ENCODE results near the gene RAPGEF5.

Gene RAPGEF5

DNA sequence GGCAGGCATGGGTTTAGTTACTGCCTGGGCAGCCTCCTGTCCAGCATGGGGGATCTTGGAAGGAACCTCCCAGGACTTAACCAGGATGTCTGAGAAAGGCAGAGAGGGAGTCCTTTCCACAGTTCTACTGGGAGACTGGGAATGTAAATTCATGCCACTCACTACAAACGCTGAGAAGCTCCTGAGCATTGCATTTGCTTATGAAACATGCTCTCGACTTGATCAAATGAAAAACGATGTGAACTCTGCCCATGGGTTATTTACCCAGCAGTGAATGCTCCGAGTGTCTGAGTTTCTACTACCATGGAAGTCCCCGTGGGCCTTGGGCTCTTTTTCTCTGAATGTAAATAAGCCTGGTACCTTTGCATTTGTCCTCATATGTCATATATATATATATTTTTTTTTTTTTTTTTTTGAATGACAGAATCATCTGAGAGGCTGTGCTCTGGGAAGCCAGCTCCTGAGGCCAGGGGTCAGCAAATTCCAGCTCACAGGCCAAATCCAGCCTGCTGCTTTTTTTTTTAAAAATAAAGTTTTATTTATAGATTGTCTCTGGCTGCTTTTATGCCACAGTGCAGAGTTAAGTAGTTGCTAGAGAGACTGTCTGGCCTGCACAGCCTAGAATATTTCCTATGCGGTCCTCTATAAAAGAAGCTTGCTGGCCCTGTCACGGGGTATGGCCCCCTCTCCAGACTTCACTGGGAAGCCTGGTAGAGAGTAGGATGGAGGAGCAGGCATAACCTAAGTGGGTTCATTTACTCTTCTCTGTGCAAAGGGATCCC is 21.4 kb upstream of the RAPGEF5 start:
- DNase-seq, result no peak

DNA sequence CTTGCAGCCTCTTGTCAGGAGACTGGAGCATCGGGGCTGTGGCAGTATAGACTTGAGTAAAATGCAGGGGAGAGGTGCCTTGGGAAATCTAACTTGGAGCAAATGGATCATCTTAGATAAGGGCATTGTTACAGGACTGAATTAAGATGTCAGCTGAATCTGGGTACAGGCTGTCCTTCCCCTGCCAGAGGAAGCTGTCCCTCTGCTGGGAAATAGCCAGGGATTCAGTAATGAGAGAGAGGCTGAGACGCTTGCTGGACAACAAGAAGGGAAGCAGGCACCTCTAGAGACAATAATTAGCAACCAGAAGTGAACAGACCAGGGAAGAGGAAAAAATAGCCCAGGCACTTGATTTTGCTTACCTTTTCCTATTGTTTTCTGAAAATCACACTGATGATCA is 20.7 kb upstream of the RAPGEF5 start:
- DNase-seq, result no peak

DNA sequence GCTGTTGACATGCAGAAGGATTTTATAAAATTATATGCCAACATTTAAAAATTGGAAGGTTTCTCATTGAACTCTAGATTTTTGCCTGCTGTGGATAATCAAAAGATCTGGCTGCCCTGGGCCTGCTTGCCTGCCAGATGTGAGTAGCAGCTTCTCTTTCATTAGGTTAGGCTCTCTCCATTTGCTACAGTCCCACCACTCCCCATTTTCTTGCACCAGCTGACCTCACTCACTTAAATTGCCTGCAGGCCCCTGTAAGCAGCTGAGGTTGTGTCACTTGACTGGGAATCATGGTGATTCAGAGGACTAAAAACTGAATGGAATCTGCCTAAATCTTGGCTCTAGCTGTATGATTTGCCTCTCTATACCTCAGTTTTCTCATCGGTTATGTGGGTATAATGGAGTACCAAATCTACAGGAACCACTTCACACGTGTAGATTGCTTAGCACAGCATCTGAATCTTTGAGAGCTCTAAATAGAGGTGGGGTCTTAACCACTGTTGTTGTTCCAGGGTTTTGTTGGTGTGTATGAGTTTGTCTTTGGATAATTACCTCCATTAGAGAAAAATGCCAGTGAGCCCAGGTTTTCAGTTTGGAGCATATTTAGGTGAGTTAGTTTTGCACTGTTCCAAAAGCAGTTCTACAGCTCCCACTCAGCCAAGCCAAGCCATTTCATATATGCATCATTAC is 18.6 kb upstream of the RAPGEF5 start:
- no peak for DNase-seq

DNA sequence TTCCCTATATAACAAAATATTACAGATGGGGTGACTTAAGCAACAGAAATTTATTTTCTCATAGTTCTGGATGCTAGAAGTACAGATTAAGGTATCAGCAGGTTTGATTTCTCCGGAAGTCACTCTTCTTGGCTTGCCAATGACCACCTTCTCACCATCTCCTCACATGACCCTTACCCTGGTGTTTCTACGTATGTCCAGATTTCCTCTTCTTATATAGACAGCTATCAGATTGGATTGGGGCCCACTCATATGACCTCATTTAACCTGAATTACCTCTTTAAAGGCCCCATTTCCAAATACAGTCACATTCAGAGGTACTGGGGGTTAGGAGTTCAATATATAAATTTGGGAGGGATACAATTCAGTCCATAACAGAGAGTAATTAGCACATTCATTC is 17.0 kb upstream of the RAPGEF5 start:
- DNase-seq, result no peak

DNA sequence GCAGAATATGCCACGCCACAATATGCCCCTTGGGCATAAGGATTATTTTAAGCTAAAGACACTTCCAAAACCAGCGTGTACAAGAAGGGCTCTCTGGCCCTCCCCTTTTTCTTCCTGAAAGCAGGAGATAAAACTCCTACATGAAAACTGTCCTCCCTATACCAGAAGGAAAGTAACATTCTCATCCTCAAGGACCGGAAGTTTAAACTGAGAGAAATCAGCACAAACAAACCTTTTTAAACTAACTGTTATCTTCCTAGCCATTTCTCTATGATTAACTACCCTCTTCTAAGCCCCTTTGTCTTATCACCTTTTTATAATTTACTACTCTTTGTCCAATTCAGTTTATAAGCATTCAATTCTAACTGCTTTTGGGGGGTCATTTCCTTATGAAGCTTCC is 16.4 kb upstream of the RAPGEF5 start:
- DNase-seq, result no peak

DNA sequence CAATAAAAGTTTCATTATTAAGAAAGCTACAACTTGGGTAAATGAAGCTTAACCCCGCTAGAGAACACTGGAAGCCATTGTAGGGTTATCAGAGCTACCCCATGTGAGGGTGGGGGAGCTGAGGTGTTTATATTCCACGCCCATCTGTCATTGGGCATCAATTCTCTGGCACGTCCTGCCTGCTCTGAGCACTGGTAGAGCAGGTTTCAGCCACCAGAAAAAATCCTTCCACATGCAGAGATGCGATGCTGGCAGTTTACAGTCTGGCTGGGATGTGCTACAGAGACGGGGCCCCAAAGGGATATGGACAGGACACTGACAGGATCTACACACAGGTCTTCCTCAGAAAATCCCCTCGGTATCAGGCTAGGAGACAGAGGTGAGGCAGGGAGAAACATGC is 15.9 kb upstream of the RAPGEF5 start:
- peak; percentile 32 for DNase-seq

DNA sequence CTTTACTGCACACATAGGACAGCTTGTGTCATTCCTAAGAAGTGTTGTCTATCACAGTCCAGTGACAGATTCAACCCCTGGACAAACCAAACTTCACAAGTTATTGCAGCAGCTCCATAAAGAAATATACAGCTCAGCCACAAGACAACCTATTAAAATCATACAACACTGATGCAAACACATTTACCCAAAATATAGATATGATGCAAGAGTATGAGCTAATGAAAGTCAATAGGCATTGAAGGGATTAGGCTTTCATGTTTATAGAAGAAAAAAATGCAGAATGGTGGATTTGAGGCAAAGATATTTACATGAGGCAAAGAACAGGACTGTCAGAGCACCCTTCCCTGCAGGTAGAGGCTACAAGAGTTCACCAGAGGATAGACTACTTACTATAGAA is 14.9 kb upstream of the RAPGEF5 start:
- DNase-seq, result no peak

DNA sequence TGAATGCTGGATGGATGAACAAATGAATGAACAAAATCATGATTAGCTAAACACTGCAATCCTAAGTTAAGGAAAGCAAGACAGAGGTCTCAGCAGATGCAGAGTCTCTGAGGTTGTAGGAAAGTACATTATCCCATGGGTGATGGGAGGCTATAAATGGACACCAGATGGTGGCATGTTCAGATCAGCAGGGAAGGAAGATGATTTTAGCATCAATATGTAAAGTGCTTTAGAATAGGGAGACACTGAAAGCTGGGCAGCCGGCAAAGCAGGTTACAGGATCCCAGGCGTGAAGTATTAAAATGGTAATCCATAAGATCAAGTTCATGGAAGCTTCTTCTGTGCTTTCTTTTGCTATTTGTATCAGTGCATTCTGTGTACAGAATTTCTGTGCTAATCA is 7.9 kb upstream of the RAPGEF5 start:
- no peak for DNase-seq

DNA sequence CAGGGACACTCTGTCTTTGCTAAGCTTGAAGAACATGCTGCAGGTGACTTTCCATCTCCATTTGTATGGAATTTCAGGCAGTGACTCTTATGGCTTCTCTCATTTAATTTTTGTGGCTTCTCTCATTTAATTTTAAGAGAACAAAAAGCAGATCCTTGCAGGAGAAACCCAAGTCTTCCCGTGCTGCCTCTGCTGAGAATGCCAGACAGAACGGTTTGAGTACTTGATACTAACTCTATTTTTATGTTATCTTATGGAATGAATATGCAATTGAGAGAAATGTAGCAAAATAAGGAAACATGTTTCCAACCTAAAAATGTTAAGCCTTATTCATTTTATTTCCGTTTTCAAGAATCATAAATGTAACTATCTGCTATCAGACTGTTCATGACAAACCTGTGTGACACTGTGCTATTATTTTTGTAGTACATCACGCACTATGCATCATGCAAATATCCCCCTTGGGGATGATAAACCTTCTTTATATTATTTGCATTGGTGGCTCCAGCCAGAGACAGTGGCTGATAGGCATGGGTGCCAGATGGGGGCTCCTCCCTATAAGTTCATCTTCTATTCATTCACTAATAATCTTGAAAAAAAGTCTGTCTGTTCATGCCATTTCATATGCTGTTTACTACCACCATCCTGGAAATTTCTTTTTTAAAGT is 6.9 kb upstream of the RAPGEF5 start:
- peak; percentile 73 for DNase-seq

DNA sequence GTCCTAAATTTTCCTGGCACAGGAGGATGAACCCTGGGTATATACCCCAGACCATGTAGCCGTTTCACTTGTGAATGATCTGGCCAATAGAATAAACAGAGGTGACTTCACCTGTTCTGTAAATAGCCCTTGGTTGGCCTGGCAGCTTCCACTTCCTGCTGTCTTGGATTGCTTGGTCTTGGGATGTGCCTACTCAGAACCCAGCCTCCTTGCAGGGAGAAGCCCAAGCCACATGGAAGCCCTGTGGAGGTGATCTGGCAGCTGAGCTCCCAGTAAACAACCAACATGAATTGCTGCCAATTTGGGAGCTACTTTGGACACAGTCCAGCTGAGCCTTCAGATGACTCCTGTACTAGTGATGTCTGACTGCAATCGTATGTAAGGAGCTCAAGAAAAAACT is 4.8 kb upstream of the RAPGEF5 start:
- no peak for DNase-seq

DNA sequence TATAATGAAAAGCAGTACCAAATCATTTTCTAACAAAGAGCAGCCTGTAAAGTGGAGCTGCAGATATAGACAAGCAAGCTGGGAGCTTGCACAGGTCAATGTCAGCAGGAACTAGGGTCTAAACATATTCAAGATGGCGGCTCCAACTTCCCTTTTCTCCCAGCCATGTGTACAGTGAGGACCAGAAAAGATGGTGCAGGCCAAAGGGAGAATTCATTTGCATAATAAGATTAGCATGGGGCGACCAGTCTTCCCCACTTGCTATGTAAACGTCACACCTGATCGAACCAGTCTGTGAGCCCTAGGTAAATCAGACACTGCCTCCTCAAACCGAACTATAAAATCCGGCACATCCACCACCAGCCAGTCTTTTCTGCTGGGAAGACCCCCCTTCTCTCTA is 4.4 kb upstream of the RAPGEF5 start:
- DNase-seq, result no peak

DNA sequence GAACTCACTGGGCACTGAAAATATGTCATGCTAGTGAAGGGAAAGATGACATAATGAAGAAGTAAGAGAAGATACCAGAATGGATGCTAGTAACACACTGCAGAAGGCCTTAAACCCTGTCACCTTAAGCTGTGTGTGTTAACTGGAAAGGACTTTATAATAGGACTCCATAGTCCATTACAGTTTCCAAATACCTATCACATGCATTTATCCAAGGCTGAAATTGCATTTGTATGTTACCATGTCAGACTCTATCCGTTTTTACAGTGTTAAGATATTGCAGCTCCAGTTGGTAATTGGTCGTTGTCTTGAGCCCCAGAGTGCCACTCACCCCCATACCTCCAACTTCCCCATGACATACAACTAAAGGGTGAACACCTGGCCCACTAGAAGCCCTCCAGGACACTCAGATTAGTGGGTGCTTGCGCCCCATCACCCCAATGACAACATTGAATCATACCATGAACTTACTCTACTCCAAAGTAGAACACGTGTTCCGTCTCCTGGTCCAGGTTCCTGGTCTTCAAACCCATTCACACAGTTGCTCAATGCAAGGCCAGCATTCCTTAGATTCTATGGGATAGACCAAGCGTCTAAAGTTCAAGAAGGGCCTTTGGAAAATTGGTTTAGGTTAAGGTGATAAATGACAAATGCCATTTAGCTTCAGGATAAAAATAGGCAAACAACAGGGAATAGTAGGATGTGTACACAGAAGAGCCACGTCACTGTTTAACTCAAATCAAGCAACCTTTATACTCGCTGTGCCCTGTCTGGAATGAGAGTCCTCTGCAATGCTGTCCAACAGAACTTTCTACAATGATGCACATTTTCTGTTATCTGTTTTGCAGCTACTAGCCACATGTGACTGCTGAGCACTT is 2.1 kb upstream of the RAPGEF5 start:
- DNase-seq, result no peak

DNA sequence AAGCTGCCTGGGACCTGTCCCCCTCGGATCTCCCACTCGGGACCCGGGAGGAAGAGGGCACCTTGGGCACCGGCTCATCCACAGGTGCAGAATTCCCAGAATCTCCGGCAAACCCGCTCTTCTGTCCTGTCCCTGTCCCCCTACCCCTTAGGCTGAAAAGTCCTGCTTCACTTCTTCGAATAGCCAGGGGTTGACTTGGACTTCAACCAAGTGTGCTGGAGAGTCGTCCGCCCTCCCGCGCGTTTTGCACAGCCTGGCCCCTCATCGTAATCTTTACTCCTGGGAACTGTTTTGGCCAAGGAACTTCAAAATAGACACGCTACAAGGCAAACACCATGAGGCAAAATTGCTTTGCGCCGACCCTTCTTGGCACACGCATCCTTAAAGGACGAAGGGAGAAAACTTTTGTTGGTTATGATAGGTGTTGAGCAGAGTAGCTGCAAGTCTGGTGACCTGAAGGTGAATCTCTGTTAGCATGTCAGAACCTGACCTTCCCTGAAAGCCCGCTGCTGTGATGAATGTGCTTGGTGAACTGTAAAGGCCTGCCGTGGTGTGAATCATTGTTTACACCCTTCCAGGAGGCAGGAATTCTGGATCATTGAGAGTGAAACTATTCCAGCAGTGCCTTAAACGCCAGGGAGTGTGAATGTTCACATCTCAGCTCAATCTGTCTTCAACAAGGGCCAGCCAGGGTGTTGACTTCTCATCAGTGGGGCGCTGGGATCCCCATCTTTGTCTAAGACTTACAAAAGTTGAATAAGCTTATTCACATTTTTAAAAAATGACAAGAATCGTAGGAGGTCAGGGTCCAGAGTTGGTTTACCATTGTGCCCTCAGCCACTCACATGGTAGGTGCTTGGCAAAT is 589 bp upstream of the RAPGEF5 start:
- no peak for DNase-seq

DNA sequence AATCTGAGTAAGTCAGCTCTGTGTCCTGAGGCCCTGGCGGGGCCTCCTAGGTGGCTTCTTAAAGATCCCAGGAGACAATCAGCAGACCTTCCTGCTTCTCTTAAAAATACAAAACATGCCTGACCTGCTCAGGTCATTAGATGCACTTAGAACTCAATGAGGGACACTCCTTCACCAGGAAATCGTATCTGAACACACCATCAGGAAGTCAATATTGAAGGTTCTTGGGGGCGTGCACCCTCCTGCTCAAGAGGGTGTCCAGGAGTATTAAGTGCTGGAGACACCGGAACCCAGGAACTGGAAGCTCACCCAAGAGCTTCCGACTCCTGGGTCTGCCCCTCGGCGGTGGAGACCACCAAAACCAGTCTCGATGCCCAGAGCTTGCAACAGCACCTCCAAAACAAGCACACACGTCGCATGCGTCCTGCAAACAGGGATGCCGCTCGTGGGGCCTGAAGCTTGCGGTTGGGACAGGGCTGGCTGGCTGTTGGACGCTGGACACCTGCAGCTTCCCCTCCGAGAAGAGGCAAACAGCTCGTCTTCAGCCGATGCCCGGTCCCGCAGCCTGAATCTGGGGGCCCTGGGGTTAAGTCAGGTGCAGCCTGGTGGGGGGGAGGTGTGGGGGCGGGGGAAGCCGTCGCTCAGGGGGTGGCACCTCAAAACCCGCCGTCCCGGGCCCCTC is 803 bp downstream of the RAPGEF5 start:
- DNase-seq, result no peak

DNA sequence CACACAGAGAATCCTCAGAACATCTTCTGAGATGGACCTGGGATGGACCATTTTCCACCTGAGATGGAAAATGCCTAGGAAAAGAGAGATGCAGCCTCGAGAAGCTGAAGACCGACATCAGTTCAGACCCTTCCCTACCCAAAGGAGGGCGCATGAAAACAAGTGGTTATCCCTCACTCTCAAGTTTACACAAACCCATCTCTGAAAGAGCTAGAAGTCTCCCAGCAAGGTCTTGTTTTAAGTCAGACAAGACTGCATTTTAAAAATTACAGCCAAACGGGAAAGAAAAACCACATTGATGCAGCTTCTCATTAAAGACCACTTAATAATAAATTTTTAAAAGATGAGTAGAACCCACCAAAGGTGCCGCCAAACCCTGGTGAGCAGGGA is 1.3 kb downstream of the RAPGEF5 start:
- DNase-seq, result no peak

DNA sequence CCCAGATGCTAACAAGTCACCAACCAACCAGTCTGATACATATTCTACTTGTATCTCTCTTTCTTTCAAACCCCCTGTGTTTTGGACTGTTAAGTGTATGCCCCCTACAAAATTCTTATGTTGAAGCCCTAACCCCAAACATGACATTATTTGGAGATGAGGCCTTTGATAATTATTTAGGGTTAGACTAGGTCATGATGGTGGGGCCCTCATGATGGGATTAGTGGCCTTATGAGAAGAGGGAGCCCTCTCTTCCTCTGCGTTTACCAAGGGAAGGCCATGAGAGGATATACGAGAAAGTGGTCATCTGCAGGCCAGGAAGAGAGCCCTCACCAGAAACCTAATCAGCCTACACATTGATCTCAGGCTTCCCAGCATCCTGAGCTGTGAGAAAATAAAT is 2.5 kb downstream of the RAPGEF5 start:
- DNase-seq, result no peak

DNA sequence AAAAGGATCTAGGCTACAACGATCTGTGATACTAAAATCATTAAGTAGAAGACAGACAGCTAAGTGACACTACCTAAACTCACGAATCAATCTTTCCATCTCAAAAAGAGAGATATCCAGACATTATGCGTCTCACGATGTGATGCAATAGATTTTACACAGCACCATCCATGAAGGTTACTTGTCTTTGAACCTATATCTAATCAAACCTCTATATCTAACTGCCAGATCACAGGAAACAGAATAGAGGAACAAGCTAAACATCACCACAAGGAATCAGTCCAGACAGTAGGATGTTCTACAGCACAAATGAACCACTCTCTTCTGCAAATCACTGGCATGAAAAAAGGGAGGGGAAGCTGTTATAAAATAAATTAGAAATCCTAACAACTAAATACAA is 4.1 kb downstream of the RAPGEF5 start:
- DNase-seq, result no peak

DNA sequence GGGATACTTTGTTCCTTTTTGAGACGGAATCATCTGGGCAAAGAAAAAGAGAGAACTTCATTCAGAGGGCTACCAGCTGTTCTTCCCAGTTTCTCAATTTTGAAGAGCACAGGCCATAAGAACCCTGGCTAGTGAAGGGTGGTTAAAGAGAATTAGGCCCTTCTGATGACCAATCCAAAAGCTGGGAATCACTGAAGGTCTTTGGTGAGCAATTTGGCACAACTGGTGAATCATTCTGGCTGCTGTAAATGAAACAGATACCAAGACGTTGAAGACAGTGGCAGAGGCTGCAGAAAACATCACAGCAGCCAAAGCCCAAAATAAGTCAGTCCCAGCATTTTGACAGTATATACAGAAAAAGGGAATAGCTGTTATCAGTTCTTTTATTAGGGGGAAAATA is 5.1 kb downstream of the RAPGEF5 start:
- no peak for DNase-seq

DNA sequence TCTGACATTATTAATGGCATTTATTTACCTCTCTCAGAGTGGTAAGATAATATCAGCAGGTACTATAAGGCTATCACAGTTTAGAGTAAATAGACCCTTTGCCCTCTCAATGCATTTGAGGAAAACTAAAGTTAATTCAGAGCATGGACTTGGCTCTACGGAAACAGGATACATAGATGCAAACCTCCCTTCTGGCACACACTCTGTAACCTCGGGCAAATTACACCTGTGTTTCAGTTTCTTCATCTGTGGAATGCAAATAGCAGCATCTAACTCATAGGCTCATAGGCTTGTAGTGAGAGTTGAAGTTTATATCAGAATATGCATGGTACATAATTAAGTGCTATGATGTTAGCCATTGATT is 5.6 kb downstream of the RAPGEF5 start:
- DNase-seq, result no peak

DNA sequence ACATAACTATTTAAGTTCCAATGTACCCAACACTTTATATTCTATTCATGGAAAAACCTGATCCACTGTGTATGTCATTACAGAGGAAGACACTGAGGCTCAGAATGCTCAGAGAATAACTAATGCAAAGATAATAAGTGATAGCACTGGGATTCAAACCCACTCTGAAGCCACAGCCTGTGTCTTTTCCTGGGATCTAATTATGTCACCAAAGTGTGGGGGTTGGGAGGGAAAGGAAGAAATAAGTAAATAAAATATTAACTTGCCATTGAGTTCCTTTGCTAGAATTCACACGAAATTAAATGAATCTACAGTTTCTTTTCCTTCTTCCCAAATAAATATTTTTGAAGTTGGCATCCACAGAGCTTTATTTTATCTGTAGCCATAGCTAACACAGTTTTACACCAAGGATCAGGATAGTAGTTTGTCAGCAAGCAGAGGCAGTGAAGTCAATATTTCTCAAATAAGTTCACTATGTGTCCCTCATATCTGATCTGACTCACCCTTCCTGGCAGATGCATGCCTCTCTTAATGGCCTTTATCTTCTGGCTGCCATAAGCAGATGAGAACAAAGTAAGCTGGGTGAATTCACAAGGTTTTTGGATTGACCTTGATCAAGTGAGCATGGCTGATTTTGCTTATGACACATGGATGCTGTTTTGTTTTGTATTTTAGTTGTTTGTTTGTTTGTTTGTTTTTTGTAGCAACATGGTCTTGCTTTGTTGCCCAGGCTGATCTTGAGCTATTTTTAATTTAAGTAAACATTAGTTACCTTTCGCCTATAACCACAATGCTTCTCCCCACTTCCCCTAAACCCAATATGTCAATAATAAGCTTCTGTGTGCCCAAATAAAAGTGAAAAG is 6.3 kb downstream of the RAPGEF5 start:
- no peak for DNase-seq

DNA sequence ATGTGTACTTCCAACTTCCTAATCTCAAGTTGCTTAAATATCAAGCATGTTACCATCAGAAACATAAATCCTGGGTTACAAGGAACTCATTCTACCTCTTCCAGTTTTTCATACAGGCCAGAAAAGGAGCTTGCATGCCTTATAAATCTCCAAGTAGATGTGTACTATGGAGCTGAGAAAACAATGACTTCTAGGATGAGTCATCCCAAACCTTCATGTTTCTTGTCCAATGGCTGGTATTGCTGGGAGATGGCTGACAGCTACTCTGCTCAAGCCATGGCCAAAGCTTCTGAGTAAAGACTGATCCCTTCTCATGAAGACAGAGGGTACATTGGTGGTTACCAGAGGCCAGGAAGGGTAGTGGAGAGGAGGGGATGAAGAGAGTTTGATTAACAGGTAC is 8.6 kb downstream of the RAPGEF5 start:
- no peak for DNase-seq
